GM19351 (cell line): ENCODE measurements around the gene COX4I2.
"Not testable (repeated sequence)": the region's sequence is repeated elsewhere in the genome, so short reads cannot be mapped to it uniquely, and the experiment has no call there.

ENCODE experiments used
- ATAC-seq: cut with Tn5 transposase; IDR thresholded peaks from one replicate; pipeline ENCODE4 v1.9.1; 2021; ENCODE audit warnings: mild to moderate bottlenecking, moderate library complexity; ENCODE audit not compliant: unreplicated experiment

The COX4I2 gene

GRCh38 chr20:31637660-31638059 lies at the start of gene COX4I2:
TSS of gene COX4I2 (plus strand) at chr20:31637912. CDS start at chr20:31639018, 1,106 bp downstream.
- no peak for ATAC-seq

GRCh38 chr20:31590717-31591225 lies 46.9 kb upstream of the COX4I2 start:
- no peak for ATAC-seq

DNA sequence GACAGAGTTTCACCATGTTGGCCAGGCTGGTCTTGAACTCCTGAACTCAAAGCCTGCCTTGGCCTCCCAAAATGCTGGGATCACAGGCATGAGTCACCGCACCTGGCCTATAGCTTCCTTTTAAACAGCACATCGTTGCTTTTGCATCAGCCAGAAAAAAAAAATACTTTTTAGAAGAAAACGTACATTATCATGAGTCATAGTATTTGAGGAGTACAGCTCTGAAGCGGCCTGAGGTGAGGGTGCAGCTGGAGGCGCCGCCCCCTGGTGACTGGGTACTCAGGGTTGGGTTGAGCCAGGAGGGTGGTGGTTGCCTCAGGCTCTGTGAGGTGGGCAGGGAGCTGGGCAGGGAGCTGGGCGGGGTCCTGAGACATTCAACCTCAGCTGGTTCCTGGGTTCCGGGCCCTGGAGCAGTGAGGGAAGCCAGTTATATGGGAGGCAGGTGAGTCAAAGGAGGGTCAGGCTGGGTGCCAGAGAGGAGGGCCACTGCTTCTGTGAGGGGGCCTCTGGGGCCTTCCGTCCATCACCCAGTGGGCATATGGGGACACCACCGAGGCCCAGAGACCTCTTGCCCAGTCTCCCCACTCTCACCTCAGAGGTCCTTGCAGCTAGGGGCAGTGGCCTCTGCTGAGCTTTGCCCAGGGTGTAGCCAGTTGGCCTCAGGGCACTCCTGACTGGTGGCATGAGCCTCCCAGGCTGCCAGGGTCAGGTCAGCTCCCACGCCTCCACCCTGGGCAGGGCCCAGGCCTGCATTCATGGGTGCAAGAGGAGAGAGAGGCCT lies 44.3 kb upstream of the COX4I2 start:
- no peak for ATAC-seq

DNA sequence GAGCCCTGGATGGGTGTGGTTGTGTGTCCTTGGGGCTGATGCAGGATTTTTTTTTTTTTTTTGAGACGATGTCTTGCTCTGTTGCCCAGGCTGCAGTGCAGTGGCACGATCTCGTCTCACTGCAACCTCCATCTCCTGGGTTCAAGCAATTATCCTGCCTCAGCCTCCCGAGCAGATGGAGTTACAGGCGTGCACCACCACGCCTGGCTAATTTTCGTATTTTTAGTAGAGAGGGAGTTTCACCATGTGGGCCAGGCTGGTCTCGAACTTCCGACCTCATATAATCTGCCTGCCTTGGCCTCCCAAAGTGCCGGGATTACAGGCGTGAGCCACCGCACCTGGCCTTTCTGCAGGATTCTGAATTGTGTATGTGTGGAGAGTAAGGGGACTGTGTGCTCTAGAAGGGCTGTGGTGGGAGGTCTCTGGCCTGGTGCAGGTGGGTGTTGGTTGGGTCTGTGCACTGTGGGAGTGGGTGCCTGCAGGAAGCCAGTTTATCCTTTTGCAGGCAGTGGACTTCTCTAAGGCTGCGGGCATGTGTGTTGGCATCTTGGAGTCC lies 43.6 kb upstream of the COX4I2 start:
- no peak for ATAC-seq

GRCh38 chr20:31594558-31595379 lies 42.9 kb upstream of the COX4I2 start:
- ATAC-seq: no peak

DNA sequence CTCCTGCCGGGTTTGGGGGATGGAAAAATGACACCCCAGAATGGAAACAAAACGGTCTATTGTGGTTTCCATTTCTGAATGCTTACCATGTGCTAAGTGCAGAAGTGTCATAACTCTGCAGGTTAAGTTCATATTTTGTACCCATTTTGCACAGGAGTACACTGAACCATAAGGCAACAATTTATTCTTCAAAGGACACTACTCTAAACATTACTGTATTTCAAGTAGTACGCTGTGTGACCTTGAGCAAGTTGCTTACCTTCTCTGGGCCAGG lies 42.4 kb upstream of the COX4I2 start:
- ATAC-seq: no peak

DNA sequence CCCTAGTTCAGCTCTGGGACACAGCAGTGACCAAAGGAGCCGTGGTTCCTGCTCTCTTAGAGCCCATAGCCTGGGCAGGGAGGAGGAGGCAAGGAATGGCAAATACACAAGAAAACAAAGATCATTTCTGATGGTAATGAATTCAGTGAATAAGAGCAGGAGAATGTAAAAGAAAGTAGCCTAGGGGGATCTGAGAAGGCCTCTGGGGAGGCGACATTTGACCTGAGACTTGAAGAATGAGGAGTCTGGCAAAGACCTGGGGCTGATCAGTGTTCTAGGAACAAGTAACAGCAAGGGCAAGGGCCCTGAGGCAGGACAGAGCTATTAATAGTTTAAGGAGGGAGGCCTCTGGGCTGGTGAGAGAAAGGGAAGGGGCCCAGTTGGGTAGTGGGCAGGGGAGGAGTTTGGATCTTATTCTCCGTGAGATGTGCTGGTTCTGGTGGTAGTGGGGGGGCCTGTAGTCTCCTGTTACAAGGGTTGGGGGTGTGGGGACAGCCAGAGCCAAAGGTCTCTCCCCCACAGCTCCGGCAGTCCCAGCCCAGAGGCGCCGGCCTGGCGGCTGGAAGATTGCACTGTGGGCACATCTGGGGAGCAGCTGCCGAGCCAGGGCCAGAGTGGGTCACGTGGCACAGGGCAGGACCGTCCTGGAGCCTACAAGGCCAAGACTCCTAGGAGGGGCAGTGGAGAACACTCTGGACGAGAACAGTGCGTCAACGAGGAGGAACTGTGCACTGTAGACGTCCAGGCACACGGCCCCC lies 41.9 kb upstream of the COX4I2 start:
- ATAC-seq: no peak

GRCh38 chr20:31596412-31596715 lies 41.3 kb upstream of the COX4I2 start:
- ATAC-seq: not testable (repeated sequence)

- no peak for ATAC-seq
Measured at GRCh38 chr20:31596831-31597480, 40.8 kb upstream of the COX4I2 start.

- ATAC-seq: no peak
Measured at GRCh38 chr20:31597481-31597855, 40.2 kb upstream of the COX4I2 start.

DNA sequence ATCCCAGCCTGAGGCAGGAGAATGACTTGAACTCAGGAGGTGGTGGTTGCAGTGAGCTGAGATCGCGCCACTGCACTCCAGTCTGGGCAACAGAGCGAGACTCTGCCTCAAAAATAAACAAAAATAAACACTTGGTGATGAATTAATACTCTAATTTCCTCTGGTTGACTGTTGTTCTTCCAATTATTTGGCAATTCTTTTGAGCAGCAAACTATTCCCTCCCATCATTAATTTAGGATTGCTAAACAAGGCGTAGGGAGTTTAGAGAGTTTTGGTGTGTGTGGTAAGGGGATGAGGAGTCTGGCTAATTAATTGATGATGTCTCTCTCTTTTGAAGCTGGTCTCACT lies 35.3 kb upstream of the COX4I2 start:
- ATAC-seq: no peak

GRCh38 chr20:31602779-31603441 lies 34.8 kb upstream of the COX4I2 start:
- peak; percentile 74 for ATAC-seq

DNA sequence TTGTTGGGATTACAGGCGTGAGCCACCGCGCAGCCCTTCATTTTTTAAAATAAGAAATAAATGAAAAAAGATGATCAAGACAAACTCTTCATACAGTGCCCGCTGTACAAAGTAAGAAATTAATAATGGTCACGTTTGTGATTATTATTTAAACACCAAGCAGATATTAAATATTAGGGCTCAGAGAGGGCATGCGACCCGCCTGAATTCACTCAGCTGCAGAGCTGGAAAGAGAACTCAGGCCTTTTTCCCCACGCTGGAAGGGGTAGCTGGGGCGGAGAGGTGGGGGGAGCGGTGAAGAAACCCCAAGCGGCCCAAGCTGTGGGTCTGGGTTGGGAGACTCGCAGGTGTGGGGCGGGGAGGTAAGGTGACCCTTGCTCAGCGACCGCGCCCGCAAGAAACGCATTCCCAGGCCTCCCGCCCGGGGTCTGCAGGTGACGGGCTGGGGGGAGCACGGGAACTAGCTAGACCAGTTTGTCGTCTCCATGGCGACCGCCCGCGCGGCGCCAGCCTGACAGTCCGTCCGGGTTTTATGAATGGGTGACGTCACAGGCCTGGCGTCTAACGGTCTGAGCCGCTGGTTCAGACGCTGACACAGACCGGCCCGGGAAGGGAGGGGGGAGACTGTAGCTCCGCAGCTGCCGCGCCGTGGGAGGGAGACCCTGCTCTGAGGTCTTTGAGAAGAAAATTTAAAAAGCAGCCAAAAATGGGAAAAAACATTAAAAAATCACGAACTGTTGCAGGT lies 33.7 kb upstream of the COX4I2 start:
- ATAC-seq: peak; percentile 41

DNA sequence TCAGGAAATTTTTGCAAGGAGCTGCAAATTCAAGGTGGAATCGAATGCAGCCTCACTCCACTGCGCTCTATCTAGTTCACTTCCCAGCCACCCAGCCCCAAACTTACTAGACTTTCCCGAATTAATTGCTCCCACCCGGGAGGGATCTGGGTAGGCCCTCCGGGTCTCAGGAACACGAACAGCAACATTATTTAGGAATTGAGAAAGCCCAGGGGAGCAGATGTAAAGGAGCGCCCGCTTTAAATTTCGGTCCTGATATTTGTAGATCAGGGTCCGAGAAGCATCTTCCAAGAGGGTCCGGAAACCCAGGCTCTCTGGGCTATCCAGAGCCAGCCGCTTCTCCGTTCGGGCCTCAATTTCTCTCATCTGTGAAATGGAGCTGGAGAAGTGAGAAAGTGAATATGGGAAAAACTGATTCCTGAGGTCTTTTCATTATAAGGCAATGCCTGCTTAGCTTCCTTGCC lies 33.1 kb upstream of the COX4I2 start:
- ATAC-seq: no peak

DNA sequence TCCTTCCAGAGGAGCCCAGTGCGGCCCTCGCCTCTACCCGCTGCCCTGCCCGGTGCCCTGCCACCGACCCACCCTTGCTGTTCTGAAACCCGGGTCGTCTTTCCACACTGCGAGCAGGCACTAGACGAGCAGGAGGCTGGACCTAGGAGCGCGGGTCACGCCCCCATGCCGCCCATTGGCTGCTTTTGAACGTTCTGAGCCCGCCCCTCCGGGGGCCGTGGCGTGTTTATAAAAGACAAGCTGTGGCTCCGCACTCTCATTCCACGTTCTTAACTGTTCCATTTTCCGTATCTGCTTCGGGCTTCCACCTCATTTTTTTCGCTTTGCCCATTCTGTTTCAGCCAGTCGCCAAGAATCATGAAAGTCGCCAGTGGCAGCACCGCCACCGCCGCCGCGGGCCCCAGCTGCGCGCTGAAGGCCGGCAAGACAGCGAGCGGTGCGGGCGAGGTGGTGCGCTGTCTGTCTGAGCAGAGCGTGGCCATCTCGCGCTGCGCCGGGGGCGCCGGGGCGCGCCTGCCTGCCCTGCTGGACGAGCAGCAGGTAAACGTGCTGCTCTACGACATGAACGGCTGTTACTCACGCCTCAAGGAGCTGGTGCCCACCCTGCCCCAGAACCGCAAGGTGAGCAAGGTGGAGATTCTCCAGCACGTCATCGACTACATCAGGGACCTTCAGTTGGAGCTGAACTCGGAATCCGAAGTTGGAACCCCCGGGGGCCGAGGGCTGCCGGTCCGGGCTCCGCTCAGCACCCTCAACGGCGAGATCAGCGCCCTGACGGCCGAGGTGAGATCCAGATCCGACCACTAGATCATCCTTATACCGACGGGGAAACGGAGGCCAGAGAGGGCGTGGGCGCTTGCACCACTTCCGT lies 32.4 kb upstream of the COX4I2 start, which contains the start of gene ID1:
TSS of gene ID1 (plus strand) at position 259 of the 871 bp plus-strand sequence. CDS start at position 358, 99 bp downstream.
- peak; percentile 78 for ATAC-seq

DNA sequence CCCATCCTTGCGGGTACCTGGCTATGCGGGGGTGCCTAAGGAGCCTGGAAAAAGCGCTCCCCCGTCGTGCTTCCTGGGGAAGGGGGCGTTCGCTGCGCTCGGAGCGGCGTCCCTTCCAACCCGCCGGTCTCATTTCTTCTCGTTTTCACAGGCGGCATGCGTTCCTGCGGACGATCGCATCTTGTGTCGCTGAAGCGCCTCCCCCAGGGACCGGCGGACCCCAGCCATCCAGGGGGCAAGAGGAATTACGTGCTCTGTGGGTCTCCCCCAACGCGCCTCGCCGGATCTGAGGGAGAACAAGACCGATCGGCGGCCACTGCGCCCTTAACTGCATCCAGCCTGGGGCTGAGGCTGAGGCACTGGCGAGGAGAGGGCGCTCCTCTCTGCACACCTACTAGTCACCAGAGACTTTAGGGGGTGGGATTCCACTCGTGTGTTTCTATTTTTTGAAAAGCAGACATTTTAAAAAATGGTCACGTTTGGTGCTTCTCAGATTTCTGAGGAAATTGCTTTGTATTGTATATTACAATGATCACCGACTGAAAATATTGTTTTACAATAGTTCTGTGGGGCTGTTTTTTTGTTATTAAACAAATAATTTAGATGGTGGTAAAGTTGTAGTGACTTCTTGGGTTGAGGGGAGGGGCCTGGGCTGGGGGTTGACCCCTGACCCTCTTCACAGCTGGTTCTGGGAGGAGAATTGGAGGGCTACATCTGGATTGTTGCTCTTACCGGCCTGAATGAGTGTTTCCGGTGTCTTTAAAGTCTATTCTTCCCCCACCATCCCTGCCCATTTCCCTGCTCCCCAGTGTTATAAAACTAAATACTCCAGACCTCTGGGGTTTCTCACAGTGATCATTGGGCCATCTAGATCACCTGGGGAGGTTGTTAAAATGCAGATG lies 31.6 kb upstream of the COX4I2 start:
- ATAC-seq: no peak

DNA sequence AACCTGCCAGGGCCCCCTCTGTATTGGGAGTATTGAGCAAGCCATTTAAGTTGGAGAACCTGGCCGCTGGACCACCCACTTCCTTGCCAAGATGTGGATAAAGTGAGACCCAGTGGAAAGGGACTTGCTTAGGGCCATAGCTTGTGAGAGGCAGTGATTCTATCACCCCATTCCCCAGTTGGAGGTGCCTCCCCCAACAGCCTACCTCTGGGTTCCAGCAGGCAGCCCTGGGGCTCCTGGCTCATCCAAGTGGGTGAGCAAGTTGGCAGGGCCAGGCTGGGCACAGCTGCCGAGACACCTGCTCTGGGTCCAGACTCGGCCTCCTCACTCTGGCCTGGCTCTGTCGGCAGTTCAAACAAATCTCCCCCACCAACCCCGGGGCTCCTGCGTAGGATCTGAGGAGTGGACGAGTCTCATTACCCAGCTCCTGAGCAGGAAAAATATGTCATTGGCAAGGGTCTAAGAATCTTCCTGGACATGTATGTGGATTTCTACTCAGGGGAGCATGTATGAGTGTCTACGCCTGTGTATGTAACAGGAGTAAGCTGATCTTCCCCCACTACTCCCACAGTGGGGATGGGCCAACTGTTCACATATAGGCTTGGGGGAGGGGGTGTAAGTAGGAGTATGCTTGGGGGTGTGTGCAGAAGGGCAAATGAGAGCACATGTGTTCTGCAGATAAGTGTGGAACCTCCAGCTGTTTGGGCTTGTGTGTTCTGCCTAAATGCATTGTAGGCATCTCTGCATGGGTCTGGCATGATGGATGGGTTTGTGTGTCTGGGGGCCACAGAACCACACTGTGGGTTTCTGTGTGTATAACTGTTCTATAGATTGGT lies 30.7 kb upstream of the COX4I2 start:
- no peak for ATAC-seq
